Body of pancreas (tissue), 4 donors: ENCODE data around the gene REP15. TPM values are rescaled to one million over a fixed set of nuclear protein-coding genes. Genes with fewer than 3 reads are reported as not detected.
A peak's percentile ranks its signal among the peaks of the same experiment; 100 is the strongest.

ENCODE experiments used
- ATAC-seq: fragments of 150-250 bp; one replicate; pipeline ENCODE4 v1.9.1; 2016
- DNase-seq, 4 donors: peaks; one replicate each; pipeline ENCODE4 v3.0.0-alpha.2; 2019
- H3K27ac ChIP-seq, 4 donors: fragments of 200-600 bp; sonication (generic); 1 replicate in 3 of 4; 2 replicates in 1 of 4; pipeline versions ENCODE4 v1.5.1 to v1.6.1; 2016 to 2019; ENCODE audit warnings: mild to moderate bottlenecking in 1 of 4, mixed read lengths in 1 of 4, moderate library complexity in 1 of 4
- H3K27me3 ChIP-seq, 2 donors: fragments of 200-600 bp; sonication (generic); one replicate each; pipeline ENCODE4 v1.6.0; 2016; ENCODE audit warnings: mild to moderate bottlenecking in 1 of 2
- H3K36me3 ChIP-seq, 2 donors: fragments of 200-600 bp; sonication (generic); replicated peaks in 1 of 2; 2 replicates each; pipeline ENCODE4 v1.5.1; 2016; ENCODE audit warnings: low read depth in 2 of 2; ENCODE audit not compliant: insufficient read depth in 1 of 2
- H3K4me1 ChIP-seq: fragments of 200-600 bp; sonication (generic); one replicate; pipeline ENCODE4 v1.6.0; 2016
- H3K4me3 ChIP-seq, 2 donors: fragments of 200-600 bp; sonication (generic); 1 replicate in 1 of 2; 2 replicates in 1 of 2; pipeline ENCODE4 v1.5.1; 2016 to 2019
- H3K9me3 ChIP-seq, 3 donors: fragments of 200-600 bp; sonication (generic); 1 replicate in 2 of 3; 2 replicates in 1 of 3; pipeline ENCODE4 v1.5.1; 2016
- POLR2A ChIP-seq, 3 donors: fragments of 450-650 bp; IDR thresholded peaks; one replicate each; pipeline ENCODE4 v1.6.1; 2016; ENCODE audit warnings: antibody characterized with exemption in 3 of 3, mild to moderate bottlenecking in 2 of 3
- WGBS, 2 donors: methylation state at CpG; one replicate each; pipeline ENCODE4 v1.1.5; 2017; 5-methylcytosine and 5-hydroxymethylcytosine counted together
- intact Hi-C: fragments of 100-400 bp; cut with DNase I; formaldehyde crosslinking; loops from one replicate; pipeline ENCODE4 v1.15.1; 2023
- total RNA-seq, 2 donors: library from RNA; depleted of rRNA; stranded (reverse); fragments of >200 nt; gene quantifications; one replicate each; pipeline ENCODE4 v1.1.0, GENCODE V29; 2016
- TF ChIP-seq, protein P1 (sequence below), 7 experiments: fragments of 450-650 bp in 4 of 7; fragments of 200-600 bp in 3 of 7; sonication (generic) in 3 of 7; IDR thresholded peaks; one replicate each; pipeline ENCODE4 v1.5.1; 2016 to 2019; ENCODE audit warnings: antibody characterized with exemption in 7 of 7

REP15 gene, protein sequence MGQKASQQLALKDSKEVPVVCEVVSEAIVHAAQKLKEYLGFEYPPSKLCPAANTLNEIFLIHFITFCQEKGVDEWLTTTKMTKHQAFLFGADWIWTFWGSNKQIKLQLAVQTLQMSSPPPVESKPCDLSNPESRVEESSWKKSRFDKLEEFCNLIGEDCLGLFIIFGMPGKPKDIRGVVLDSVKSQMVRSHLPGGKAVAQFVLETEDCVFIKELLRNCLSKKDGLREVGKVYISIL
- total RNA-seq = 1 to 10 TPM; 1.0 to 2.0 TPM

DNA sequence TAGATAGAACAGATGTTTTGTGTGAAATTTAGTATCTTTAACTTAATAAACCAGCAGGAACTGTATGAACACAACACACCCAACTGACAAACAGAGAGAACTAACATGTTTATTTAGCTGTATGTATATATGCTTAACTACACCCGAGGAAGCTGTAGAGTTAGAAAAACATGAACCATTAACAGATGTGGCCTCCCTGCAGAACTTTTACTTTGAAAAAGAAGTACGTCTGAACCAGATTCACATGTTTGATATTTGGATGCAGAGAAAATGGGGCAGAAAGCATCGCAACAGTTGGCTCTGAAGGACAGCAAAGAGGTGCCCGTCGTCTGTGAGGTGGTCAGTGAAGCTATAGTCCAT is at the start of gene REP15:
TSS of gene REP15 (plus strand) at position 155 of the 360 bp plus-strand sequence. CDS start at position 271, 116 bp downstream.
- no peak for TF ChIP-seq POLR2A (IDR thresholded peaks at IDR 0.05)
- TF ChIP-seq, protein P1, sequence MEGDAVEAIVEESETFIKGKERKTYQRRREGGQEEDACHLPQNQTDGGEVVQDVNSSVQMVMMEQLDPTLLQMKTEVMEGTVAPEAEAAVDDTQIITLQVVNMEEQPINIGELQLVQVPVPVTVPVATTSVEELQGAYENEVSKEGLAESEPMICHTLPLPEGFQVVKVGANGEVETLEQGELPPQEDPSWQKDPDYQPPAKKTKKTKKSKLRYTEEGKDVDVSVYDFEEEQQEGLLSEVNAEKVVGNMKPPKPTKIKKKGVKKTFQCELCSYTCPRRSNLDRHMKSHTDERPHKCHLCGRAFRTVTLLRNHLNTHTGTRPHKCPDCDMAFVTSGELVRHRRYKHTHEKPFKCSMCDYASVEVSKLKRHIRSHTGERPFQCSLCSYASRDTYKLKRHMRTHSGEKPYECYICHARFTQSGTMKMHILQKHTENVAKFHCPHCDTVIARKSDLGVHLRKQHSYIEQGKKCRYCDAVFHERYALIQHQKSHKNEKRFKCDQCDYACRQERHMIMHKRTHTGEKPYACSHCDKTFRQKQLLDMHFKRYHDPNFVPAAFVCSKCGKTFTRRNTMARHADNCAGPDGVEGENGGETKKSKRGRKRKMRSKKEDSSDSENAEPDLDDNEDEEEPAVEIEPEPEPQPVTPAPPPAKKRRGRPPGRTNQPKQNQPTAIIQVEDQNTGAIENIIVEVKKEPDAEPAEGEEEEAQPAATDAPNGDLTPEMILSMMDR (IDR thresholded peaks at IDR 0.05) = no peak
- 66 to 70% methylated on average over 5 of the region's 5 CpGs for WGBS, 2 donors
- Histone ChIP-seq H3K4me3 (no peak within 1 kb of the TSS), H3K27me3 (no peaks in the 10 kb centered on the region), H3K27ac (peak within 1 kb of the TSS in 1 of 4 donors; percentile 18), H3K9me3 (no peaks in the 10 kb centered on the region), H3K4me1 (peaks cover 9% of the 10 kb centered on the region), H3K36me3 (peaks cover 0 to 6% of the 10 kb centered on the region in 2 donors)
- ATAC-seq = no peak
- DNase-seq = no peak
- intact Hi-C loops = no loop called here

DNA sequence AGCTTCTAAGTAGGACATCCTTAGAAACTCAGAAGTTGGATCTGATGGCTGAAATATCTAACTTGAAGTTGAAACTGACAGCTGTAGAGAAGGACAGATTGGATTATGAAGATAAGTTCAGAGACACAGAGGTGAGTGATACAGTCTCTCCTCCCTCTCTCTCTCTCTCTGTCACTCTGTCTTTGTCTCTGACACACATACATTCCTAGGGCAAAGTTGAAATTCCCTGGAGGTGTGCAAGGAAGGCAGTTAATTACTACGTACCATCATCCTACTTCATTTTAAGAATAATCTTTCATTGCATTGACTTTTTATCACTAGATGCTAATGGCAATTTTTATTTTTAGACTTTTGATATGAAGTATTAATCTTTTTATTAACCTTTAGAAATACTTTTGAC is 46.2 kb upstream of the REP15 start:
- Histone ChIP-seq H3K4me1 (no peaks in the 10 kb centered on the region), H3K27me3 (no peaks in the 10 kb centered on the region), H3K27ac (no peak overlapping the region), H3K4me3 (no peak overlapping the region), H3K9me3 (no peaks in the 10 kb centered on the region), H3K36me3 (no peaks in the 10 kb centered on the region)
- ATAC-seq (no peak), DNase-seq (no peak)
- TF ChIP-seq, protein P1 (IDR thresholded peaks at IDR 0.05) = no peak
- TF ChIP-seq POLR2A (IDR thresholded peaks at IDR 0.05) = no peak
- 96 to 97% methylated on average over 1 of the region's 1 CpG for whole genome bisulfite sequencing, 2 donors
- intact Hi-C loops = loop anchor here (5.0 kb wide), 1 partner anchor 213 kb away; no protein-coding TSS in a partner anchor

DNA sequence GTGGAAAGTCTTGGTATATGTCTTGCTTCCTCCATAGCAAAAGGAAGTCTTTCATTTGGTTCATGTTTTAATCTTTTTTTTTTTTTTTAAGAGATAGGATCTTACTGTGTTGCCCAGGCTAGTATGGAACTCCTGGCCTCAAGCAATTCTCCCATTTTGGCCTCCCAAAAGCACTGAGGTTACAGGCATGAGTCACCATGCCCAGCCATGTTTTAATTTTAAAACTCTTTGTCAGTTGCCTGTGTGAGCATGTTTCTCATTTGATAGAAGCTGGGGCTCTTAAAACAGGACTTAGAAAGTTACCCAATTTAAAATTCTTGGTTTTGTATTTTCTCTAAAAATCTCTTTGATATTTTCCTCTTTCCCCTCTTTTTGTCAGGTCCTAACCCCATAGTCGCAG is 45.0 kb upstream of the REP15 start:
- no peaks in the 10 kb centered on the region for H3K4me1 ChIP-seq
- no peak overlapping the region for H3K4me3 ChIP-seq
- DNase-seq = no peak
- H3K27ac ChIP-seq = no peak overlapping the region
- no peak for ATAC-seq
- 94 to 96% methylated on average over 1 of the region's 1 CpG for WGBS, 2 donors
- intact Hi-C loops = loop anchor here (5.0 kb wide), 1 partner anchor 214 kb away; no protein-coding TSS in a partner anchor
- no peaks in the 10 kb centered on the region for H3K9me3 ChIP-seq
- TF ChIP-seq, protein P1 (IDR thresholded peaks at IDR 0.05) = no peak
- TF ChIP-seq POLR2A (IDR thresholded peaks at IDR 0.05) = no peak
- H3K27me3 ChIP-seq = no peaks in the 10 kb centered on the region
- H3K36me3 ChIP-seq = no peaks in the 10 kb centered on the region

DNA sequence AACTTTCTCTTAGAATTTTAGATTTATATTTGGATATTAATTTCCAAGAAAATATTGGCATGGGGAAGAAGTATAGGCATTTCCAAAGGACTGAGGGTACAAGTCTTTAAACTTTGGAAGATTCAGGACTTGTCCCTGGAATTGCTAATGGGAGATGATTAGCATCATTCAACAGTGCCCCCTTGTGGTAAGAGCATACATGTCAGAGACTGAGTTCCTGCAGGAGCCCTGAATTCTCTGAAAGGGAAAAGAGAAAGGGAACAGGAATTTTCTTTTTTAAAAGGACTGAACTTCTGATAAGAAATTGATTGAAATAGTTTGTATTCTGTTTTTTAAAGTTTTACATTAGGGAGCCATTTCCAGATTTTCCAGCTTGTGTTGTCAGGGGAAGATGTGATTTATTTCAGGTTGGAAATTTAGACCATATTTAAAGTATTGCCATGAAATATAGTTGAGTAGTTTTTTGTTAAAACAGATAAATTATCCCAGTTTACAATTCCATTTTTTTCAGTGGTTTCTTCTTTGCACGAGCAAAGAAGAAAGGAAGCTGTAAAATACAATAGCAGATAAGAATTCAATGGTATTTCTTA is 44.0 kb upstream of the REP15 start:
- WGBS, 2 donors = 22 to 43% methylated on average over 1 of the region's 1 CpG
- TF ChIP-seq, protein P1 (IDR thresholded peaks at IDR 0.05) = peak; percentile 49 to 87 (median 79)
- no peak for TF ChIP-seq POLR2A (IDR thresholded peaks at IDR 0.05)
- no peak overlapping the region for H3K4me3 ChIP-seq
- no peaks in the 10 kb centered on the region for H3K36me3 ChIP-seq
- DNase-seq (peak; percentile 55 to 75 (median 66)), ATAC-seq (peak; percentile 76)
- H3K27ac ChIP-seq = no peak overlapping the region
- no peaks in the 10 kb centered on the region for H3K4me1 ChIP-seq
- no peaks in the 10 kb centered on the region for H3K27me3 ChIP-seq
- H3K9me3 ChIP-seq = no peaks in the 10 kb centered on the region
- intact Hi-C loops = loop anchor here (5.0 kb wide), 1 partner anchor 215 kb away; no protein-coding TSS in a partner anchor
